Natural killer cell (primary cell): Measurements from ENCODE around the gene WASHC4. TPM values are rescaled to one million over a fixed set of nuclear protein-coding genes. Genes with fewer than 3 reads are reported as not detected.

Source experiments
- ATAC-seq, 3 donors: fragments of 150-1000 bp in 2 of 3; fragments of 200-7000 bp in 1 of 3; cut with Tn5 transposase; 1 replicate in 1 of 3; 2 replicates in 2 of 3; pipeline ENCODE4 v1.10.0; 2021; ENCODE audit warnings: mild to moderate bottlenecking in 2 of 3, moderate library complexity in 2 of 3
- DNase-seq, 2 donors: peaks; one replicate each; pipeline versions ENCODE4 v3.0.0 to v3.0.0-alpha.2; 2013 to 2021; ENCODE audit warnings: mixed read lengths in 1 of 2
- H3K27ac ChIP-seq: one replicate; pipeline ENCODE4 v1.5.1; 2013; ENCODE audit warnings: mild to moderate bottlenecking, low read length
- H3K27me3 ChIP-seq: one replicate; pipeline ENCODE4 v1.6.1; 2013; ENCODE audit warnings: low read length; ENCODE audit not compliant: control insufficient read depth, insufficient read depth
- H3K36me3 ChIP-seq: one replicate; pipeline ENCODE4 v1.6.1; 2013; ENCODE audit warnings: low read length; ENCODE audit not compliant: control insufficient read depth, insufficient read depth
- H3K4me1 ChIP-seq: one replicate; pipeline ENCODE4 v1.6.1; 2013; ENCODE audit warnings: low read length; ENCODE audit not compliant: control insufficient read depth, insufficient read depth
- H3K4me3 ChIP-seq: one replicate; pipeline ENCODE4 v1.5.1; 2013; ENCODE audit warnings: low read length
- H3K9me3 ChIP-seq: one replicate; pipeline ENCODE4 v1.6.1; 2013; ENCODE audit warnings: low read length; ENCODE audit not compliant: control insufficient read depth, insufficient read depth
- H3K27ac Mint-ChIP-seq, 2 donors: one replicate each; pipeline ENCODE4 v1.8.0; 2022; ENCODE audit warnings: mild to moderate bottlenecking in 2 of 2, mixed read lengths in 2 of 2, moderate library complexity in 1 of 2
- H3K27me3 Mint-ChIP-seq, 2 donors: one replicate each; pipeline ENCODE4 v1.8.0; 2022; ENCODE audit warnings: low read depth in 2 of 2, mixed read lengths in 2 of 2
- H3K36me3 Mint-ChIP-seq: one replicate; pipeline ENCODE4 v1.8.0; 2022; ENCODE audit warnings: mixed read lengths
- H3K4me1 Mint-ChIP-seq, 2 donors: one replicate each; pipeline ENCODE4 v1.8.0; 2022; ENCODE audit warnings: mixed read lengths in 2 of 2
- H3K4me3 Mint-ChIP-seq: one replicate; pipeline ENCODE4 v1.8.0; 2022; ENCODE audit warnings: mild to moderate bottlenecking, moderate library complexity, mixed read lengths
- H3K9me3 Mint-ChIP-seq, 2 donors: one replicate each; pipeline ENCODE4 v1.8.0; 2022; ENCODE audit warnings: mixed read lengths in 2 of 2
- WGBS: methylation state at CpG from one replicate; pipeline ENCODE4 v1.1.7; 2013; ENCODE audit warnings: missing lambda C conversion rate; ENCODE audit not compliant: insufficient coverage; 5-methylcytosine and 5-hydroxymethylcytosine counted together
- intact Hi-C: fragments of 100-400 bp; cut with micrococcal nuclease; formaldehyde crosslinking; loops from one replicate; pipeline ENCODE4 v1.14.2; 2022
- total RNA-seq, 4 donors: library from RNA; stranded (reverse); fragments of 120-200 nt in 1 of 4; gene quantifications; one replicate each; pipeline versions ENCODE4 v1.2.3 to v1.2.4, GENCODE V29; 2013 to 2022
- TF ChIP-seq, protein P1 (sequence below): fragments of 200-600 bp; IDR thresholded peaks from one replicate; pipeline ENCODE4 v1.8.0; 2022; ENCODE audit warnings: antibody characterized with exemption

WASHC4 gene
- total RNA-seq, 3 donors from 2014 or later (not counting 1 experiment from before 2014, with no cell fraction given), result 34.2 to 40.9 (median 35.7) TPM

DNA sequence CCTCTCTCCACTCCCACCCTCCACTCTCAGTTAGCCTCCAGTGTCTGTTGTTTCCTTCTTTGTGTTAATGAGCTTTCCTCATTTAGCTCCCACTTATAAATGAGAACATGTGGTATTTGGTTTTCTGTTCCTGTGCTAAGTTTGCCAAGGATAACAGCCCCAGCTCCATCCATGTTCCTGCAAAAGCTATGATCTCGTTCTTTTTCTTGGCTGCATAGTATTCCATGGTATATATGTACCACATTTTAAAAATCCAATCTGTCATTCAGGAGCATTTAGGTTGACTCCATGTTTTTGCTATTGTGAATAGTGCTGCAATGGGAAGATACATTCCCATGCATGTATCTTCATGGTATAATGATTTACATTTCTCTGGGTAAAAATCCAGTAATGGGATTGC is 2.8 kb upstream of the WASHC4 start:
- intact Hi-C loops, result no loop called here
- H3K27ac ChIP-seq, result no peak overlapping the region

DNA sequence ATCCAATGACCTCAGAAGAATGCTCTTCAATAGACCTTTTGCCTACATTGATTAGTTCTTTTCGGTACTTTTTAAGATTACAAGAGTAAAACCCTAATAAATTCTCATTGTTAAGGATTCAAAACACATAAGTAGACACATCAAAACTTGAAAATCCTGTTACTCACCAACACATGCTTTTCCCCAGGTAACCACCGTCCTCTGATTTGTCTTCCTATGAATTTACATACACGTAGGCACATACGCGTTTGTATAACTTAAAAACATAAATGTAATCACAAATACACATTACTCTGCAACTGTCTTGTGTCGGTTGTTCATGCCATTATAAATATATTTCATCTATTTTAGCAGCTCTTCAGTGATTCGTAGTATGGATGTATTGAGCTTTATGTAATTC is 910 bp upstream of the WASHC4 start:
- Mint-ChIP-seq H3K4me1 (peaks cover 30 to 32% of the 10 kb centered on the region in 2 donors), H3K4me3 (peak overlapping the region; percentile 97), H3K9me3 (peaks cover 2 to 3% of the 10 kb centered on the region in 2 donors), H3K27me3 (peaks cover 24 to 27% of the 10 kb centered on the region in 2 donors), H3K36me3 (no peaks in the 10 kb centered on the region), H3K27ac (peak overlapping the region; percentile 91 to 97)
- intact Hi-C loops, result no loop called here
- peaks cover 4% of the 10 kb centered on the region for H3K36me3 ChIP-seq
- WGBS, result 55% methylated on average over 5 of the region's 7 CpGs
- ATAC-seq (no peak), DNase-seq (no peak)
- H3K4me1 ChIP-seq, result peaks cover 8% of the 10 kb centered on the region
- H3K4me3 ChIP-seq, result peak overlapping the region; percentile 75
- H3K27ac ChIP-seq, result no peak overlapping the region
- TF ChIP-seq, protein P1, sequence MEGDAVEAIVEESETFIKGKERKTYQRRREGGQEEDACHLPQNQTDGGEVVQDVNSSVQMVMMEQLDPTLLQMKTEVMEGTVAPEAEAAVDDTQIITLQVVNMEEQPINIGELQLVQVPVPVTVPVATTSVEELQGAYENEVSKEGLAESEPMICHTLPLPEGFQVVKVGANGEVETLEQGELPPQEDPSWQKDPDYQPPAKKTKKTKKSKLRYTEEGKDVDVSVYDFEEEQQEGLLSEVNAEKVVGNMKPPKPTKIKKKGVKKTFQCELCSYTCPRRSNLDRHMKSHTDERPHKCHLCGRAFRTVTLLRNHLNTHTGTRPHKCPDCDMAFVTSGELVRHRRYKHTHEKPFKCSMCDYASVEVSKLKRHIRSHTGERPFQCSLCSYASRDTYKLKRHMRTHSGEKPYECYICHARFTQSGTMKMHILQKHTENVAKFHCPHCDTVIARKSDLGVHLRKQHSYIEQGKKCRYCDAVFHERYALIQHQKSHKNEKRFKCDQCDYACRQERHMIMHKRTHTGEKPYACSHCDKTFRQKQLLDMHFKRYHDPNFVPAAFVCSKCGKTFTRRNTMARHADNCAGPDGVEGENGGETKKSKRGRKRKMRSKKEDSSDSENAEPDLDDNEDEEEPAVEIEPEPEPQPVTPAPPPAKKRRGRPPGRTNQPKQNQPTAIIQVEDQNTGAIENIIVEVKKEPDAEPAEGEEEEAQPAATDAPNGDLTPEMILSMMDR, result no peak
- H3K27me3 ChIP-seq, result peaks cover 12% of the 10 kb centered on the region
- H3K9me3 ChIP-seq, result no peaks in the 10 kb centered on the region

More for the DNA sequence above, 2.8 kb upstream of the WASHC4 start:
- Mint-ChIP-seq H3K4me1 (peaks cover 26 to 27% of the 10 kb centered on the region in 2 donors), H3K27ac (no peak overlapping the region), H3K27me3 (peaks cover 28 to 34% of the 10 kb centered on the region in 2 donors), H3K36me3 (no peaks in the 10 kb centered on the region), H3K4me3 (no peak overlapping the region), H3K9me3 (peaks cover 2 to 3% of the 10 kb centered on the region in 2 donors)
- TF ChIP-seq, protein P1, result no peak
- Histone ChIP-seq H3K36me3 (no peaks in the 10 kb centered on the region), H3K4me3 (no peak overlapping the region), H3K27me3 (peaks cover 12% of the 10 kb centered on the region), H3K4me1 (peaks cover 7% of the 10 kb centered on the region), H3K9me3 (no peaks in the 10 kb centered on the region)
- 82% methylated on average over 1 of the region's 1 CpG for WGBS
- DNase-seq, result no peak
- ATAC-seq, result no peak

DNA sequence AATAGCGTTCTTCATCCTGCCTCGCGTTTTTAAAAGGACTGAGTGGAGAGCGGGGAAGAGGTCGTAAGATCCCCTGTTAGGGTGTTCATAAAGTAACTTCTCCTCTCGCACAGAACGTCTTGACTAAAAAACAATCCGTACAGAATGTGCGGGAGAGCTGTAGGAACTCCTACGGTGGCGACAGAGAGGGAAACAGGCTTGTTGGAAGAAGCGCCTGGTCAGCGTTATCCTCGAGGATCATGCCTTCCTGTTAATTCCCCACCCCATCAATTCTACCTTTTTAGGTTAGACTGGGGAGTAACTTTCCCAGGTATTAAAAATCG is 399 bp upstream of the WASHC4 start:
- no peak for DNase-seq
- intact Hi-C loops, result no loop called here

More for the DNA sequence above, 399 bp upstream of the WASHC4 start:
- peak overlapping the region; percentile 75 for H3K4me3 ChIP-seq
- Mint-ChIP-seq H3K27ac (peak overlapping the region; percentile 91 to 97), H3K36me3 (no peaks in the 10 kb centered on the region), H3K9me3 (peaks cover 2 to 3% of the 10 kb centered on the region in 2 donors), H3K4me1 (peaks cover 35 to 37% of the 10 kb centered on the region in 2 donors), H3K4me3 (peak overlapping the region; percentile 97), H3K27me3 (peaks cover 21 to 22% of the 10 kb centered on the region in 2 donors)
- H3K4me1 ChIP-seq, result peaks cover 8% of the 10 kb centered on the region
- WGBS, result 0% methylated on average over 14 of the region's 15 CpGs
- H3K27ac ChIP-seq, result peak overlapping the region; percentile 51
- no peaks in the 10 kb centered on the region for H3K9me3 ChIP-seq
- peak in 1 of 3 donors; percentile 1 for ATAC-seq
- TF ChIP-seq, protein P1, result no peak
- H3K27me3 ChIP-seq, result peaks cover 12% of the 10 kb centered on the region
- peaks cover 7% of the 10 kb centered on the region for H3K36me3 ChIP-seq
